NCI-H510A treated with DMSO at 0.1 percent for 48 hours (cell line): ENCODE measurements around the gene CSTF2.

Experiments used
- DNase-seq: peaks from one replicate; lab custom pipeline; 2025; lab: John Stamatoyannopoulos, UW

The CSTF2 gene

DNA sequence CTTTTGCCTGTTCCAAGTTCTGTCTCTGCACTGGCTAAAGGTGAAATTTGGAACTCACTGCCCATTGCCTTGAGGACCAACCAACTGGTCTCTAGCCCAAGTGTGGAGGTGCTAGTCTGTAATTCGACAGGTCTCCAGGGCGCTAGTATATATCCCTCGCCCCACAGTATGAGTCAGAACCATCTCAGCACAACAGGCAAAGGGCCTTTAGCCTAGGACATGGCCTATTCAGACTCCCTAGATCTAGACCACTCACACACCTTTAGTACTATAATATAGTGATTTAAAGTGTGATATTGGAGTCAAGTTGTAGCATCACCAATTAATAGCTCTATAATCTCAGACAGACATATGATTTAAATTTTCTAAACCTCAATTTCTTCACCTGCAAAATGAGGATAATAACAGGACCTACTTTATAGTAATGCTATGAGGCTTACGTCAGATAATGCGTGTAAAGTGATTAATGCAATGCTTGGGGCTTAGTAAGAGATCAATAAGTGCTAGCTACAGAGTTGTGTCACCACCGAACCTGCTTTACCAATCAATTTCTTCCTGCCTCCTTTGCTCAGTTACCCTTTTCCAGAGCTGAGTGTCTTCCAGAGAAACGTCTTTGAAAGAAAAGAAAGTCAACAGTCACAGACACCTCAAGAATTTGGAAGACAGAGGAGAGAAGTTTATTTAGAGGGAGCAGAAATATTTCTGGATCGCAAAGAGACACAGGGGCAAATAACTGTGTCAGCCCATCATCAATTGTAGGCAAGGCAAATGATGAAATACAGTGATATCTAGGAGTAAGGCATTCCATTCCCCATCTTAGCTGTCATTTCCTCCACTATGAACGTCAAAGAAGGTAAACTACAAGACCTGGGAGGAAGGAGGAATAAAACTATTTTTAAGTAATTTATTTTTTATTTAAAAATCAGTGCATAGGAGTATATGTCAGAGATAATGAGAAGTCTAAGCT lies 51.7 kb downstream of the CSTF2 start:
- DNase-seq, result no peak

- no peak for DNase-seq
Observed at GRCh38 chrX:100874325-100874724, 54.1 kb downstream of the CSTF2 start, which contains the start of gene NOX1. NOX1 (minus strand) TSS chrX:100874359; CDS start chrX:100874139, 220 bp downstream.

DNA sequence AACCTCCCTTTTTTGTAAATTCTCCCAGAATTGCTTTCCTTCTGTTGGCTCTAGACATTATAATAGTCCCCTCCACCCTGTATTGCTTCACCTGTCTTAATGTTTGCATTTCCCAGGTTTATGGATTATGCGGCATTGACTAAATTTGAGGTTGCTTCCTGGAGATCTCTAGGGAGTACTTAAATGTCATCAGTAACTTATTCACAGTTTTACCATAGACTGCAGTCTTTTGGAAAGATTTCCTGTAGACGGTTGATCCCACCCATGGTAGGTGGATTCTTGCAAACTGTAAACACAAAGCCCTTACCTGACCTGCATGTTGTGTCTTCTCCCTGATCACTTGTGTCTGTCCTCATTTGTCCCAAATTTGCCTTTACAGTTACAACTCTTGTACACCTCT lies 60.2 kb downstream of the CSTF2 start:
- DNase-seq, result no peak

DNA sequence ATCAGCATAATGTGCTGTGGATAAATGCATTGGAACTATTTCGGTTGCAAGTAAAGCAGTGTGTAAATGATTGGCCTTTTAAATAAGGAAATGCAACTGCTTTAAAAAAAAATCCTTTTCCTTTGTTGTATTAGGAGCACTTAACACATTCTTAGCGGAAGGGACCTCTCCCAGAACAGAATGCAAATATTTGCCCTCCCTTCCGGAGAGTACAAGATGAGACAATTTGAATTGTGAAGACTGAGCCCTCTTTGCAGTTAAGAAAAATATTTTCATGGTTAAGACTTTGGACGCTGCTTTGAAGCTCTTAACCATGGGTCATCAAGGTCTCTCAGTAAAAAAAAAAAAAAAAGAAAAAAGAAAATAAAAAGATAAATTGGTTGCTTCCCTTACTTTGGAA lies 63.5 kb downstream of the CSTF2 start:
- no peak for DNase-seq
